ENCODE measurements around the gene CDC25C. TPM values are rescaled to one million over a fixed set of nuclear protein-coding genes. Genes with fewer than 3 reads are reported as not detected.

CDC25C gene
- total and polyA plus RNA-seq, 7 donors, result 0.27 to 5.9 (median 1.7) TPM; not detected in 3

DNA sequence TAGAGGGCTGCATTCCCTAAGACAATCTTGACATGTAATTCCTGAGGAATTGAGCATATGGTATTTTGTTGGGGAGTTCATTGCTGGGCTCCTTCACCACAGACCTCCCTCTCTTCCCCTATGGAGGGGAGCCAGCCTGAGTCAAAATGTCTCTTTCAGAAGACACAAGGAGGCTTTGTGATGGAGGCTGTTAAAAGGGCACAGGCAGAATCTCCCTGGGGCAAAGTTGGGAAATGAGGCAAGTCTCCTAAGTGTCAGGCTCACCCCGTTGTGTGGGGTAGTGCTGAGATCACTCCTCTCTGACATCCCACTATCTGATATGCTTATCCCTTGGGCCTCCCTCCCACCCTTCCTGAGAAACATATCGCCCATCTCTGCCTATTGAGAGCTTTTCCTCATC, 87.8 kb downstream of the CDC25C start:
- TF ChIP-seq EP300 (IDR thresholded peaks at IDR 0.05) (no peak), POLR2AphosphoS5 (IDR thresholded peaks at IDR 0.05) (no peak), POLR2A (IDR thresholded peaks at IDR 0.05) (no peak), CTCF (IDR thresholded peaks at IDR 0.05) (no peak)
- intact Hi-C loops (cut with DNase I), result no loop called here
- 66 to 69% methylated on average over 2 of the region's 2 CpGs for WGBS, 2 donors
- Histone ChIP-seq H3K9me3 (no peaks in the 10 kb centered on the region), H3K4me3 (no peak overlapping the region), H3K27me3 (peaks cover 0 to 4% (median 0%) of the 10 kb centered on the region in 3 donors), H3K4me1 (peaks cover 0 to 14% (median 9%) of the 10 kb centered on the region in 4 donors), H3K36me3 (no peaks in the 10 kb centered on the region), H3K27ac (peak overlapping the region in 2 of 4 donors; percentile 42 to 50)
- DNase-seq, result peak; percentile 65

DNA sequence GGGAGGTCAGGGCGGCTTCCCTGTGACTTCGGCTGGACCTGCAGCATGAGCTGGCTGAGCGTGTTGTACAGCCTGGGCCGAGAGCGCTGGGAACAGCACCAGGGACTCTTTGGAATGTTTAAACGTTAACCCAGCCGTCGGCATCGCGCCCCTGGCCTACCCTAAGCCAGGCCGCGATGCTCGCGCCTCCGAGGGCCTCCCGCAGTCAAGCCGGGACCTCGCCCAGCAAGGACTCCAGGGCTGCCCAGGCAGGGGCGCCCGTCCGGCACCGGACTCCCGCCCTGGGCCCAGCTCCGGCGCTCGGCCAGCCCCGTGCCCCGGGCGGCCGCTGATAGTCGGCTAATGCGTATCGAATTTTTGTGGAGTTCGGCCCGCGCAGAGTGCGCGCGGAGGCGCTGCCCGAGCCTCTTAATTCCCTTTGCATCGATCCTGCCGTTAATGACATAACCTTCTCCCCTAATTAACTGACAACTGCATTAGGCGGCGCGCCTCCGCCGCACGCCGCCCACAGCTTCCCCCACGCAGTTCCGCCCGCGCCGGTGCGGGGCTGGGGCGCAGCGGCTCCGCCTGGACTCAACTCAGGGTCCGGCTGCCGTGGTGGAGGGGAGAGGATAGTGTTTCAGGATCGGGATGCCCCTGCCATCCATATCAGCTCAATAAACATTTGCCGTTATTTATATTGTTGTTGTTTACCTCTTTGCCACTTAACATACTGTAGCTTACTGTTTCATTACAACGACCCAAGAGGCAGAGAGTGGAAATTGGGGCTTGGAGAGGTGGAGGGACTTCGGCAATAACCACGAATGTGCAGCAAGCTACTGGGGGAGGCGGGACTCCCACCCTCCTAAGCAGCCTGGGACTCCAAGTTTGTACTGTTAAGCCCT, 89.7 kb downstream of the CDC25C start:
- peak overlapping the region; percentile 38 to 47 (median 42) for H3K27ac ChIP-seq
- 4 to 6% methylated on average over 67 of the region's 67 CpGs for WGBS, 2 donors
- no peaks in the 10 kb centered on the region for H3K36me3 ChIP-seq
- DNase-seq, result peak; percentile 62
- H3K4me1 ChIP-seq, result peaks cover 0 to 14% (median 9%) of the 10 kb centered on the region in 4 donors
- no peaks in the 10 kb centered on the region for H3K9me3 ChIP-seq
- TF ChIP-seq POLR2A (IDR thresholded peaks at IDR 0.05) (no peak), EP300 (IDR thresholded peaks at IDR 0.05) (no peak), CTCF (IDR thresholded peaks at IDR 0.05) (no peak), POLR2AphosphoS5 (IDR thresholded peaks at IDR 0.05) (no peak)
- peaks cover 0 to 4% (median 0%) of the 10 kb centered on the region in 3 donors for H3K27me3 ChIP-seq
- H3K4me3 ChIP-seq, result peak overlapping the region; percentile 30 to 53 (median 46)
- intact Hi-C loops (cut with DNase I), result no loop called here

DNA sequence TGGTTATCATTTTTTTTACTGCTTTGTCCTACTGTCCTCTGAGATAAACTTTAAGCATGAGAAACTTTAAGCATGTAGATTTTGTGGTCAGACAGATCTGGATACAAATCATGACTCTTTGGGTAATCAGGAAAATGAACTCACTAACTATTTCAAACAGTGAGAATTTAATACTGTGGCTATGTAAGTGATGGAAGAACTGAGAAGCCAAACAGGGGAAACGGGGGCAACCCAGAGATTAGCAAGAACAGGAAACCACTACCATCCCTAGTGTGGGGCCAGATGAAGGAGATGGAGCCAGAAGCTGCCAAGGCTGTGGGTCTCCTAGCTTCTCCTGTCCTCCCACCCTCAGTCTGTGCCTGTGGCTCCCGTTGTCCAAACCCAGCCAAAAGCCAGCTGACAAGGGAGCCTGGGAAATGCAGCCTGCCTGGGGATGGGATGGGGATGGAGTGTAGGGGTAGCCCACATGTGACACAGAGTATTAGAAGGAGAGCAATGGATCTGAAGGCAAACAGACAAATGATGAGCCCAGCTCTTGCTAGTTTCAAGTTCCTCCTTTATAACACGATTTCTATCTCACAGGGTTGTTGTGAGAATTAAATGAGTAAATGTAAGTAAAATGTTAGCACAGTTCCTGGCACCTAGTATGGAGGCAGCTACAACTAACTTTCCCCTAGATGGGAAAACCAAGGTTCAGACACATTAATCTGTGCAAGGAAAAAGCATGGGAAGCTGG, 90.8 kb downstream of the CDC25C start:
- Histone ChIP-seq H3K4me3 (no peak overlapping the region), H3K4me1 (peaks cover 0 to 14% (median 9%) of the 10 kb centered on the region in 4 donors), H3K27me3 (peaks cover 0 to 4% (median 0%) of the 10 kb centered on the region in 3 donors), H3K27ac (no peak overlapping the region), H3K9me3 (no peaks in the 10 kb centered on the region), H3K36me3 (no peaks in the 10 kb centered on the region)
- intact Hi-C loops (cut with DNase I), result no loop called here
- DNase-seq, result no peak
- WGBS, 2 donors, result 48 to 59% methylated on average over 3 of the region's 3 CpGs
- no peak for TF ChIP-seq POLR2AphosphoS5 (IDR thresholded peaks at IDR 0.05)
- TF ChIP-seq EP300 (IDR thresholded peaks at IDR 0.05), result no peak
- TF ChIP-seq POLR2A (IDR thresholded peaks at IDR 0.05), result no peak
- no peak for TF ChIP-seq CTCF (IDR thresholded peaks at IDR 0.05)

DNA sequence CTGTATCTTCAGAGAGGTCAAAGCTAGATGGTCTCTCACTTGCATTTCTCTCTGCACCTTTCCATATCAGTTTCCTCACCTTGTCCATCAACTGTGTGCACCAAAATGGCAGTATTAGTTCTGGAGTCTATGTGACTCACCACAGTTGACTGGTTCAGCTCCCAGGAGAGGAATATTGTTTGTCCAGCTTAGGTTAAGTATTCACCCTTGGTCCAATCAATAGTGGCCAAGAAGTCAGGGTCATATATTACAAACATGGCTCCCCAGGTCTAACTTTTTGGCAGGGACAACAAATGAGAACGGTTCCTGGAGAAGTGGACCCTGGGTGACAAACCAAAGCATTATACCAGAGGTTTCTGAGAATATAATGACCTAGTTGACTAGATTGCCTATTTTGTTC, 93.6 kb downstream of the CDC25C start:
- intact Hi-C loops (cut with DNase I), result no loop called here
- WGBS, 2 donors, result 90 to 91% methylated on average over 1 of the region's 1 CpG
- no peak for TF ChIP-seq POLR2A (IDR thresholded peaks at IDR 0.05)
- no peak for TF ChIP-seq CTCF (IDR thresholded peaks at IDR 0.05)
- no peak for TF ChIP-seq POLR2AphosphoS5 (IDR thresholded peaks at IDR 0.05)
- TF ChIP-seq EP300 (IDR thresholded peaks at IDR 0.05), result no peak
- no peak for DNase-seq
- H3K4me1 ChIP-seq, result peaks cover 0 to 14% (median 9%) of the 10 kb centered on the region in 4 donors
- peaks cover 0 to 4% (median 0%) of the 10 kb centered on the region in 3 donors for H3K27me3 ChIP-seq
- no peaks in the 10 kb centered on the region for H3K9me3 ChIP-seq
- H3K4me3 ChIP-seq, result no peak overlapping the region
- H3K27ac ChIP-seq, result no peak overlapping the region
- H3K36me3 ChIP-seq, result no peaks in the 10 kb centered on the region

Other genes starting within 250 kb of the CDC25C start
- not detected for gene WNT8A, start 247.8 kb downstream of the CDC25C start, total RNA-seq
- gene WNT8A, start 247.8 kb downstream of the CDC25C start, polyA plus RNA-seq, result not detected
- gene NME5, start 192.4 kb downstream of the CDC25C start, total RNA-seq, result 1 to 10 TPM; 1.5 to 3.5 (median 2.6) TPM
- gene NME5, start 192.4 kb downstream of the CDC25C start, polyA plus RNA-seq, result 1 to 10 TPM in 2 of 3 donors, not detected in 1; 1.2 to 1.5 TPM
- 10 to 100 TPM; 48.5 to 52.3 (median 50.5) TPM for gene BRD8, start 153.2 kb downstream of the CDC25C start, total RNA-seq
- gene BRD8, start 153.2 kb downstream of the CDC25C start, polyA plus RNA-seq, result 10 to 100 TPM; 13.4 to 30.5 (median 21.0) TPM
- under 1 TPM in 3 of 4 donors, not detected in 1; 0.36 to 0.55 (median 0.54) TPM for gene KIF20A, start 152.7 kb downstream of the CDC25C start, total RNA-seq
- gene KIF20A, start 152.7 kb downstream of the CDC25C start, polyA plus RNA-seq, result 1 to 10 TPM; 1.8 to 9.8 (median 2.8) TPM
- gene CDC23, start 118.5 kb downstream of the CDC25C start, total RNA-seq, result 10 to 100 TPM; 17.2 to 33.1 (median 19.7) TPM
- gene CDC23, start 118.5 kb downstream of the CDC25C start, polyA plus RNA-seq, result 10 to 100 TPM in 1 of 3 donors, 1 to 10 TPM in 2; 7.8 to 15.2 (median 9.5) TPM
- 1 to 10 TPM in 2 of 4 donors, under 1 TPM in 2; 0.49 to 3.9 (median 1.3) TPM for gene GFRA3, start 57.2 kb downstream of the CDC25C start, total RNA-seq
- gene GFRA3, start 57.2 kb downstream of the CDC25C start, polyA plus RNA-seq, result under 1 TPM in 2 of 3 donors, not detected in 1; 0.69 to 0.73 TPM
- gene FAM53C, start 6.5 kb upstream of the CDC25C start, total RNA-seq, result 10 to 100 TPM; 26.8 to 28.5 (median 27.7) TPM
- gene FAM53C, start 6.5 kb upstream of the CDC25C start, polyA plus RNA-seq, result 10 to 100 TPM in 2 of 3 donors, 1 to 10 TPM in 1; 6.0 to 12.8 (median 10.6) TPM
- 10 to 100 TPM; 54.8 to 69.6 (median 55.8) TPM for gene KDM3B, start 20.9 kb upstream of the CDC25C start, total RNA-seq
- 10 to 100 TPM; 16.2 to 32.2 (median 17.8) TPM for gene KDM3B, start 20.9 kb upstream of the CDC25C start, polyA plus RNA-seq
- gene REEP2, start 107.3 kb upstream of the CDC25C start, total RNA-seq, result 10 to 100 TPM in 3 of 4 donors, 1 to 10 TPM in 1; 7.7 to 24.6 (median 14.8) TPM
- gene REEP2, start 107.3 kb upstream of the CDC25C start, polyA plus RNA-seq, result 1 to 10 TPM in 2 of 3 donors, under 1 TPM in 1; 0.92 to 4.8 (median 3.7) TPM
- gene EGR1, start 133.7 kb upstream of the CDC25C start, total RNA-seq, result 100 to 1,000 TPM in 1 of 4 donors, 10 to 100 TPM in 3; 18.5 to 146 (median 62.0) TPM
- gene EGR1, start 133.7 kb upstream of the CDC25C start, polyA plus RNA-seq, result 10 to 100 TPM; 17.6 to 85.0 (median 69.1) TPM
- gene ETF1, start 211.4 kb upstream of the CDC25C start, total RNA-seq, result 100 to 1,000 TPM in 2 of 4 donors, 10 to 100 TPM in 2; 67.0 to 117 (median 106) TPM
- gene ETF1, start 211.4 kb upstream of the CDC25C start, polyA plus RNA-seq, result 10 to 100 TPM; 49.9 to 62.0 (median 58.4) TPM
- gene HSPA9, start 243.6 kb upstream of the CDC25C start, total RNA-seq, result 100 to 1,000 TPM; 148 to 244 (median 192) TPM
- gene HSPA9, start 243.6 kb upstream of the CDC25C start, polyA plus RNA-seq, result 100 to 1,000 TPM in 2 of 3 donors, 10 to 100 TPM in 1; 75.1 to 136 (median 101) TPM

Data from sigmoid colon (tissue), 7 donors.